ENCODE data around the gene CCDC66.

Gene CCDC66

GRCh38 chr3:56667973-56668579, 111.1 kb downstream of the CCDC66 start:
- TF ChIP-seq CTCF (IDR thresholded peaks at IDR 0.05; ENCODE audit: borderline replicate concordance, control extremely low read depth, extremely low read depth, insufficient read depth, missing control alignments) = no peak
- in situ Hi-C loops (cut with MboI; ENCODE audit: low sequenced_read_pairs, unreplicated experiment) = no loop called here
- no peak for DNase-seq (ENCODE audit: low spot score)
